HepG2 (cell line): ENCODE results near the gene ADGRG1. TPM values are rescaled to one million over a fixed set of nuclear protein-coding genes. Genes with fewer than 3 reads are reported as not detected.

Experiments
- BATF2 ChIP-seq: sonication (generic); formaldehyde crosslinking; IDR thresholded peaks from 2 replicates; pipeline ENCODE4 v1.8.0; 2022; ENCODE audit warnings: mild to moderate bottlenecking, missing genetic modification reagents, moderate library complexity
- FOXP1 ChIP-seq, 2 experiments: fragments of 450-650 bp in 1 of 2; IDR thresholded peaks; 2 replicates each; pipeline ENCODE4 v1.6.1; 2017 to 2018; ENCODE audit warnings: antibody characterized with exemption in 1 of 2
- GMEB2 ChIP-seq: IDR thresholded peaks from 2 replicates; pipeline ENCODE4 v1.6.1; 2016; ENCODE audit warnings: missing biosample characterization, missing genetic modification reagents, low read depth
- HCFC1 ChIP-seq: fragments of 150-350 bp; IDR thresholded peaks from 2 replicates; pipeline ENCODE4 v1.6.1; 2014; ENCODE audit warnings: low read depth, low read length
- HMG20B ChIP-seq: conservative IDR thresholded peaks from 2 replicates; pipeline ENCODE4 v1.6.1; 2016; ENCODE audit warnings: missing genetic modification reagents, missing compliant biosample characterization
- LRRFIP1 ChIP-seq: sonication (generic); formaldehyde crosslinking; conservative IDR thresholded peaks from 2 replicates; pipeline ENCODE4 v1.4.0; 2020; ENCODE audit warnings: missing genetic modification reagents
- MIER3 ChIP-seq: IDR thresholded peaks from 2 replicates; pipeline ENCODE4 v1.6.1; 2016; ENCODE audit warnings: missing compliant biosample characterization, borderline replicate concordance
- MNT ChIP-seq: fragments of 450-650 bp; IDR thresholded peaks from 2 replicates; pipeline ENCODE4 v1.6.1; 2016
- SNAPC4 ChIP-seq: sonication (generic); formaldehyde crosslinking; IDR thresholded peaks from 2 replicates; pipeline ENCODE4 v1.4.0; 2020; ENCODE audit warnings: mild to moderate bottlenecking, missing genetic modification reagents
- SRF ChIP-seq: IDR thresholded peaks from 2 replicates; pipeline ENCODE4 v1.6.1; 2011; ENCODE audit warnings: mild to moderate bottlenecking, low read depth, low read length, moderate library complexity
- TEAD3 ChIP-seq: optimal IDR thresholded peaks from 2 replicates; pipeline ENCODE3; 2016; ENCODE audit warnings: borderline replicate concordance
- ZFP37 ChIP-seq: sonication (generic); formaldehyde crosslinking; IDR thresholded peaks from 2 replicates; pipeline ENCODE4 v1.4.0; 2020; ENCODE audit warnings: missing genetic modification reagents, borderline replicate concordance
- ZNF225 ChIP-seq: sonication (generic); formaldehyde crosslinking; IDR thresholded peaks from 2 replicates; pipeline ENCODE4 v1.4.0; 2020; ENCODE audit warnings: mild to moderate bottlenecking, missing genetic modification reagents
- ZNF737 ChIP-seq: sonication (generic); formaldehyde crosslinking; IDR thresholded peaks from 2 replicates; pipeline ENCODE4 v1.5.0; 2020; ENCODE audit warnings: missing genetic modification reagents, mild to moderate bottlenecking, borderline replicate concordance
- ZNF816 ChIP-seq: sonication (generic); formaldehyde crosslinking; IDR thresholded peaks from 2 replicates; pipeline ENCODE4 v1.8.0; 2022; ENCODE audit warnings: missing genetic modification reagents, mild to moderate bottlenecking, borderline replicate concordance
- polyA plus RNA-seq, 8 experiments: library from polyadenylated mRNA; depleted of rRNA in 3 of 8; stranded (reverse) in 7 of 8; unstranded in 1 of 8; fragments of >200 nt; fragmentation: Illumina TruSeq in 4 of 8; extraction: Trizol in 4 of 8; gene quantifications; 2 replicates each; pipeline versions ENCODE4 v1.2.1 to v1.2.3, GENCODE V29; 2011 to 2016; ENCODE audit warnings: low read depth in 4 of 8, missing spikeins in 1 of 8, mixed read lengths in 1 of 8; ENCODE audit not compliant: insufficient read depth in 1 of 8
- total RNA-seq, 5 experiments: library from RNA; depleted of rRNA; stranded (reverse); fragments of >200 nt; fragmentation: Illumina TruSeq; extraction: Trizol; gene quantifications; 2 replicates each; pipeline ENCODE4 v1.2.3, GENCODE V29; 2016; ENCODE audit warnings: low read depth in 1 of 5

The ADGRG1 gene
- total and polyA plus RNA-seq, 2 of the 13 experiments (the other 11 are each of a cell fraction or from before 2014, with no cell fraction given), result 2.7 to 5.9 TPM

- TF ChIP-seq MNT (peak; percentile 73), TEAD3 (CRISPR knock-in tag) (no peak), FOXP1 (IDR thresholded peaks at IDR 0.05) (0 out of 2 replicates have a peak, but pooled peaks have one; percentile 21), FOXP1 (CRISPR knock-in tag; IDR thresholded peaks at IDR 0.05) (no peak), SNAPC4 (CRISPR knock-in tag) (no peak), HMG20B (CRISPR knock-in tag) (no peak), HCFC1 (no peak), SRF (no peak), BATF2 (CRISPR knock-in tag) (no peak), ZFP37 (CRISPR knock-in tag) (no peak), ZNF816 (CRISPR knock-in tag) (no peak), ZNF737 (CRISPR knock-in tag) (no peak), LRRFIP1 (CRISPR knock-in tag) (no peak), MIER3 (CRISPR knock-in tag) (no peak), GMEB2 (CRISPR knock-in tag) (no peak), ZNF225 (CRISPR knock-in tag) (0 out of 2 replicates have a peak, but pooled peaks have one; percentile 11)
These were observed 16.1 kb downstream of the ADGRG1 start (continued) for GRCh38 chr16:57644383-57645014.
